Lower leg skin (tissue), 4 donors: ENCODE data around the gene ZNF626. TPM values are rescaled to one million over a fixed set of nuclear protein-coding genes. Genes with fewer than 3 reads are reported as not detected.
"Not testable (repeated sequence)": the region's sequence is repeated elsewhere in the genome, so short reads cannot be mapped to it uniquely, and the experiment has no call there.

ENCODE experiments used
- DNase-seq, 2 donors: peaks; one replicate each; pipeline ENCODE4 v3.0.0-alpha.2; 2019; ENCODE audit warnings: low spot score in 2 of 2
- H3K4me3 ChIP-seq: fragments of 200-600 bp; sonication (generic); 2 replicates; pipeline ENCODE4 v1.5.1; 2017; ENCODE audit warnings: mild to moderate bottlenecking, low read depth; ENCODE audit not compliant: poor library complexity, severe bottlenecking
- POLR2A ChIP-seq, 2 donors: fragments of 450-650 bp; IDR thresholded peaks; one replicate each; pipeline ENCODE4 v1.6.1; 2016 to 2017; ENCODE audit warnings: antibody characterized with exemption in 2 of 2, mild to moderate bottlenecking in 1 of 2, moderate library complexity in 1 of 2
- WGBS, 2 donors: methylation state at CpG; one replicate each; pipeline ENCODE4 v1.1.5; 2018; 5-methylcytosine and 5-hydroxymethylcytosine counted together
- intact Hi-C: fragments of 100-400 bp; cut with DNase I; formaldehyde crosslinking; loops from one replicate; pipeline ENCODE4 v1.15.0; 2023; ENCODE audit warnings: low total_unique reads
- total RNA-seq, 4 donors: library from RNA; depleted of rRNA; stranded (reverse); fragments of >200 nt; gene quantifications; one replicate each; pipeline ENCODE4 v1.1.0, GENCODE V29; 2016
- TF ChIP-seq, protein P1 (sequence below), 3 donors: fragments of 450-650 bp; IDR thresholded peaks; one replicate each; pipeline ENCODE4 v1.5.1; 2016; ENCODE audit warnings: antibody characterized with exemption in 3 of 3, mild to moderate bottlenecking in 3 of 3, moderate library complexity in 2 of 3

Gene ZNF626
- total RNA-seq = 10 to 100 TPM; 11.6 to 20.6 (median 14.0) TPM

DNA sequence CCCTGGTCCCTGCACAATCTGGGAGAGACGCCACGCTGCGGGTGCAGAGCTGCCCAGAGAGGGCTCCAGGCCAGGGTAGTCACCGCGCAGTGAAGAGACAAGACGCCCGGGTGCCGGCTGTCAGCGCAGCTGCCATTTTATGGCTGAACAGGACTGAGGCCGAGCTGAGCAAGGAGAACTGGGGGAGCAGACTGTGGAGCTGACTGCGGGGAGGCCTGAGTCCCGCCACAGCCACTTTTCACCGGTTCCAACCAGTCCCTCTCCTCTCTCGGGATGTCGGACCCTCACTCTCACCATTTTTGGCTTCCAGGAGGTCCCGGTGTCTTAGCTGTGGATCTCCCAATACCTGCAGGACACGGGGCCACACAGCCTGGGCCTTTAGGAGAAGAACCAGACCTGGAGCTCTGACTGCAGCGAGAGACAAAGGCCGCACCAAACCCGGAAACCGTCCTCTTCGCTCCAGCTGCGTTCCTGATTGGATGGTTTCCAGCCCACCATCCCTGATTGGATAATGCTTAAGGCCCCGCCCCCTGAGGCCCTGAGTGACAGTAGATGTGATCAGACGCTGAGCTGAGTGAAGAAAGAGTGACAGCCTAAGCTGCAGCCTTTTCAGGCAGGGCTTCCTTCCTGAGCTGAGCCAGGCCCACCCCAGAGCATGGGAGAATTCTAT is at the start of gene ZNF626:
TSS of gene ZNF626 (minus strand) at position 422 of the 670 bp plus-strand sequence. CDS start at position 297, 125 bp downstream.
- peak within 1 kb of the TSS; percentile 62 for H3K4me3 ChIP-seq
- peak; percentile 98 to 99 for DNase-seq
- WGBS, 2 donors = 0 to 1% methylated on average over 22 to 25 of the region's 25 CpGs
- TF ChIP-seq, protein P1, sequence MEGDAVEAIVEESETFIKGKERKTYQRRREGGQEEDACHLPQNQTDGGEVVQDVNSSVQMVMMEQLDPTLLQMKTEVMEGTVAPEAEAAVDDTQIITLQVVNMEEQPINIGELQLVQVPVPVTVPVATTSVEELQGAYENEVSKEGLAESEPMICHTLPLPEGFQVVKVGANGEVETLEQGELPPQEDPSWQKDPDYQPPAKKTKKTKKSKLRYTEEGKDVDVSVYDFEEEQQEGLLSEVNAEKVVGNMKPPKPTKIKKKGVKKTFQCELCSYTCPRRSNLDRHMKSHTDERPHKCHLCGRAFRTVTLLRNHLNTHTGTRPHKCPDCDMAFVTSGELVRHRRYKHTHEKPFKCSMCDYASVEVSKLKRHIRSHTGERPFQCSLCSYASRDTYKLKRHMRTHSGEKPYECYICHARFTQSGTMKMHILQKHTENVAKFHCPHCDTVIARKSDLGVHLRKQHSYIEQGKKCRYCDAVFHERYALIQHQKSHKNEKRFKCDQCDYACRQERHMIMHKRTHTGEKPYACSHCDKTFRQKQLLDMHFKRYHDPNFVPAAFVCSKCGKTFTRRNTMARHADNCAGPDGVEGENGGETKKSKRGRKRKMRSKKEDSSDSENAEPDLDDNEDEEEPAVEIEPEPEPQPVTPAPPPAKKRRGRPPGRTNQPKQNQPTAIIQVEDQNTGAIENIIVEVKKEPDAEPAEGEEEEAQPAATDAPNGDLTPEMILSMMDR (IDR thresholded peaks at IDR 0.05) = no peak
- no peak for TF ChIP-seq POLR2A (IDR thresholded peaks at IDR 0.05)
- intact Hi-C loops = no loop called here

DNA sequence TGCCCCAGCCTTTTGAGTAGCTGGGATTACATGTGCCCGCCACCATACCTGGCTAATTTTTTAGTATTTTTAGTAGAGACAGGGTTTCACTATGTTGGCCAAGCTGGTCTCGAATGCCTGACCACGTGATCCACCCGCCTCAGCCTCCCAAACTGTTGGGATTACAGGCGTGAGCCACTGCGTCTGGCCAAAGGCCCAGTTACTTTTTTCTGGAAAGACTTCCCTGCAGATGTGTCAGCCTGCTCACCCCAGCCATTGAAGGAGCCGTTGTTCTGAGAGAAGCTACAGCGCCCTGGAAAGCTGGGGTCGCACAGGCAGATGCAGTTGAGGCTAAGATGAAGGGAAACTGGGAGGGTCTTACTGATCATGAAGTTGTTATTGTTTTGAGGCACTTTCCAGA is 7.9 kb upstream of the ZNF626 start:
- WGBS, 2 donors = 86 to 91% methylated on average over 9 of the region's 9 CpGs
- intact Hi-C loops = no loop called here
- TF ChIP-seq POLR2A (IDR thresholded peaks at IDR 0.05) = no peak
- DNase-seq = no peak
- H3K4me3 ChIP-seq = no peak overlapping the region

DNA sequence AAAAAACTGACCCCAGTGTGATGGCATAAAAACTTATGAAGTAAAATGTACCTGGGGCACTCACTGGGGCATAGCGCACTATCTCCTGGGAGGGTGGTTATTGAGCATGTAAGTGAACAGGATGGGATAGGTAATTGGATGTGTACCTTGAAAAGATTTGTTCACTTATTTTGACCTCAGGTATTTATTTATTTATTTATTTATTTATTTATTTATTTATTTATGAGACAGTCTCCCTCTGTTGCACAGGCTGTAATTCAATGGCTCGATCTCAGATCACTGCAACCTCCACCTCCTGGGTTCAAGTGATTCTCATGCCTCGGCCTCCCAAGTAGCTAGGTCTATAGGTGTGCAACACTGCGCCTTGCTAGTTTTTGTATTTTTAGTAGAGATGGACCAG is 5.9 kb upstream of the ZNF626 start:
- no peak overlapping the region for H3K4me3 ChIP-seq
- no peak for DNase-seq
- TF ChIP-seq POLR2A (IDR thresholded peaks at IDR 0.05) = no peak
- TF ChIP-seq, protein P1 (IDR thresholded peaks at IDR 0.05) = no peak
- intact Hi-C loops = no loop called here
- 94 to 100% methylated on average over 4 of the region's 4 CpGs for WGBS, 2 donors

DNA sequence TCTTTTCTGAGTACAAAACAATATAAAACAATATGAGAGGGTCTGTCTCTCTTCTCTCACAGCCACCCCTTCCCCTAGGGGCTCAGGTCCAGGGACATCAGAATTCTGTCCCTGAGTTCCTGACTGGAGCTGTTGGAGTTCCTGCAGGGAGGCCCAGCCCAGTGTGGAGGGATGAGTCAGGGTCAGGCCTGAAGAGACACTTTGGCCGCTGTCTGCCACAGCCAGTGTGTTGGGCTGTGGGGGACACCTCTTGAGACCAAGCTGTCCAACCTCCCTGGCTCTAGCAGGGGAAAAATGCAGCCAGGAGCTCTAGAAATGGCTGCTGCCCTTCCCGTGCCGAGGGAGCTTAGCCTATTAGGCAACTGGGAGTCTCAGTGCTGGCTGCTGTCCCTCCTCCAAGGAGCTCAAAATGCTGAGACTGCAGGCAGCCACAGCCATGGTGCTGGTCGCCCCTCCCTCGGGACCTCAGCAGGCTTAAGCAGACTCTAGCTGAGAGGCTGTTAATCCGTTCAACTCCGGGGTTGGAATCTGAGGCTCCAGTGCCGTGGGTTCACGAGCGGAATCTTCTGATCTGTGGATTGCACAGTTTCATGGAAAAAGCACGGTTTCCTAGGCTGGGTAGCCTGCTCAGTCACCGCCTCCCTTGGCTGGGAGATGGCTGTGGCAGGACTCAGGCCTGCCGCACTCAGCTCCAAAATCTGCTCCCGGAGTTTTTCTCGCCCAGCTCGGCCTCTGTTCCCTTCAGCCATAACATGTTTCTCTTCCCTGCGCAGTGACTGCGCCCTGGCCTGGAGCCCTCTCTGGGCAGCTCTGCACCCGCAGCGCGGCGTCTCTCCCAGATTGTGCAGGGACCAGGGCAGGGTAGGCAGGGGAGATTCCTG is 3.8 kb upstream of the ZNF626 start:
- DNase-seq = no peak
- intact Hi-C loops = no loop called here
- TF ChIP-seq, protein P1 (IDR thresholded peaks at IDR 0.05) = no peak
- no peak for TF ChIP-seq POLR2A (IDR thresholded peaks at IDR 0.05)
- H3K4me3 ChIP-seq = no peak overlapping the region
- 67 to 76% methylated on average over 20 to 22 of the region's 22 CpGs for WGBS, 2 donors

DNA sequence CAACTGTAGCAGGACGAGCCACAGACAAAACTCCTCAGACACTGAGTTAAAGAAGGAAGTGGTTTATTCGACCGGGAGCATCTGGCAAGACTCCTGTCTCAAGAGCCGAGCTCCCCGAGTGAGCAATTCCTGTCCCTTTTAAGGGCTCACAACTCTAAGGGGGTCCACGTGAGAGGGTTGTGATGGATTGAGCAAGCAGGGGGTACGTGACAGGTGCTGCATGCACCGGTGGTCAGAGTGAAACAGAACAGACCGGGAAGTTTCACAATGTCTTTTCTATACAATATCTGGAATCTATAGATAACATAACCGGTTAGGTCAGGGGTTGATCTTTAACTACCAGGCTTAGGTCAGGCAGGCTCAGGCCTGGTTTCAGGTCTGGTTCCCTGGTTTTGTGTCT is 3.1 kb upstream of the ZNF626 start:
- 85% methylated on average over 10 of the region's 10 CpGs for WGBS, 2 donors
- DNase-seq, intact Hi-C loops, H3K4me3 ChIP-seq: not testable (repeated sequence)

DNA sequence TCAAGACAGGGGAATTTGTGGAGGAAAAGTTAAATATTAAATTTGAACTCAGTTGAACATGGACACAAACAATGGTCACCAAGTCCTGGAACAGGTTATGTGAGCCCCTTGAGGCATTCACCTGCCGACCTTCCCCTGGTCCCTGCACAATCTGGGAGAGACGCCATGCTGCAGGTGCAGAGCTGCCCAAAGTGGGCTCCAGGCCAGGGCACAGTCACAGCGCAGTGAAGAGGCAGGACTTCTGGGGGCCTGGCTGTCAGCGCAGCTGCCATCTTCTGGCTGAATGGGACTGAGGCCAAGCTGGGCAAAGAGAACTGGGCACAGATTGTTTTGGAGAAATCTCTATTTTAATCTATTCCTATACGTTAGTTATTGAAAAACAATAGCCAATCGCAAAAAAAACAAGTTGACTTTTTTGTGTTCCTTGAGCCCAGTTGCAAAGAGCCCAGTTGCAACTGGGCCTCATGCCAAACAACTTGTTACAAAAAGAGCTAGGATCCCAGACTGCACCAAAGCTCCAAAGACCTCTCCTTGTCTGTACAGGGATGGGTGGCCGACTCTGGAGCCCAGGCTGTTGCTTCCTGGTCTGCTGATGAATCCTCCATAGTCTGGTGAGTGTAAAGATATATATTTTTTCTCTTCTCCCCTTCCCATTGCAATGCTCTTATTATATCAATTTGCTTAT is 1.2 kb upstream of the ZNF626 start:
- 88 to 89% methylated on average over 7 of the region's 7 CpGs for WGBS, 2 donors
- intact Hi-C loops = no loop called here
- TF ChIP-seq, protein P1 (IDR thresholded peaks at IDR 0.05) = no peak
- TF ChIP-seq POLR2A (IDR thresholded peaks at IDR 0.05) = no peak
- H3K4me3 ChIP-seq = no peak overlapping the region
- DNase-seq = no peak
